Esophagus squamous epithelium (tissue), 5 donors: ENCODE data around the gene OGDH. TPM values are rescaled to one million over a fixed set of nuclear protein-coding genes. Genes with fewer than 3 reads are reported as not detected.
"Not testable (repeated sequence)": the region's sequence is repeated elsewhere in the genome, so short reads cannot be mapped to it uniquely, and the experiment has no call there.

Experiments
- DNase-seq: peaks from one replicate; lab custom pipeline; 2025; lab: John Stamatoyannopoulos, UW
- H3K27ac ChIP-seq, 4 donors: fragments of 200-600 bp; sonication (generic); one replicate each; pipeline ENCODE4 v1.5.1; 2016 to 2019; ENCODE audit warnings: mild to moderate bottlenecking in 1 of 4
- H3K27me3 ChIP-seq, 4 donors: fragments of 200-600 bp; sonication (generic); 1 replicate in 3 of 4; 2 replicates in 1 of 4; pipeline versions ENCODE4 v1.5.1 to v1.6.0; 2017 to 2021; ENCODE audit warnings: antibody characterized with exemption in 1 of 4
- H3K36me3 ChIP-seq, 3 donors: fragments of 200-600 bp; sonication (generic); one replicate each; pipeline ENCODE4 v1.5.1; 2016 to 2019
- H3K4me1 ChIP-seq, 3 donors: fragments of 200-600 bp; sonication (generic); one replicate each; pipeline ENCODE4 v1.5.1; 2017 to 2019
- H3K4me3 ChIP-seq, 4 donors: fragments of 200-600 bp; sonication (generic); 1 replicate in 3 of 4; 2 replicates in 1 of 4; pipeline ENCODE4 v1.5.1; 2016 to 2019; ENCODE audit warnings: mild to moderate bottlenecking in 2 of 4, moderate library complexity in 1 of 4
- H3K9me3 ChIP-seq, 3 donors: fragments of 200-600 bp; sonication (generic); one replicate each; pipeline ENCODE4 v1.5.1; 2016 to 2019
- POLR2A ChIP-seq, 4 donors: fragments of 450-650 bp; IDR thresholded peaks; one replicate each; pipeline ENCODE4 v1.6.1; 2017; ENCODE audit warnings: antibody characterized with exemption in 4 of 4, mild to moderate bottlenecking in 4 of 4, moderate library complexity in 3 of 4
- WGBS, 2 donors: methylation state at CpG; one replicate each; pipeline ENCODE4 v1.1.5; 2018; 5-methylcytosine and 5-hydroxymethylcytosine counted together
- intact Hi-C: fragments of 100-400 bp; cut with DNase I; formaldehyde crosslinking; loops from one replicate; pipeline ENCODE4 v1.15.0; 2022
- total RNA-seq, 4 donors: library from RNA; depleted of rRNA; stranded (reverse); fragments of >200 nt; gene quantifications; one replicate each; pipeline ENCODE4 v1.1.0, GENCODE V29; 2016
- TF ChIP-seq, protein P1 (sequence below), 6 experiments: fragments of 450-650 bp in 4 of 6; fragments of 200-600 bp in 2 of 6; sonication (generic) in 2 of 6; IDR thresholded peaks; one replicate each; pipeline ENCODE4 v1.5.1; 2016 to 2019; ENCODE audit warnings: antibody characterized with exemption in 6 of 6, mild to moderate bottlenecking in 4 of 6, moderate library complexity in 4 of 6
- donor health status: DM: yes; HTN: yes; CAD: no.

OGDH gene
- total RNA-seq, 4 donors from 2014 or later = 68.9 to 102 (median 89.5) TPM

GRCh38 chr7:44583146-44583865 is 23.1 kb upstream of the OGDH start:
- intact Hi-C loops = loop anchor here (10.0 kb wide), 1 partner anchor 341 kb away; no protein-coding TSS in a partner anchor
- WGBS, 2 donors = 88 to 91% methylated on average over 13 of the region's 13 CpGs
- no peak for DNase-seq

DNA sequence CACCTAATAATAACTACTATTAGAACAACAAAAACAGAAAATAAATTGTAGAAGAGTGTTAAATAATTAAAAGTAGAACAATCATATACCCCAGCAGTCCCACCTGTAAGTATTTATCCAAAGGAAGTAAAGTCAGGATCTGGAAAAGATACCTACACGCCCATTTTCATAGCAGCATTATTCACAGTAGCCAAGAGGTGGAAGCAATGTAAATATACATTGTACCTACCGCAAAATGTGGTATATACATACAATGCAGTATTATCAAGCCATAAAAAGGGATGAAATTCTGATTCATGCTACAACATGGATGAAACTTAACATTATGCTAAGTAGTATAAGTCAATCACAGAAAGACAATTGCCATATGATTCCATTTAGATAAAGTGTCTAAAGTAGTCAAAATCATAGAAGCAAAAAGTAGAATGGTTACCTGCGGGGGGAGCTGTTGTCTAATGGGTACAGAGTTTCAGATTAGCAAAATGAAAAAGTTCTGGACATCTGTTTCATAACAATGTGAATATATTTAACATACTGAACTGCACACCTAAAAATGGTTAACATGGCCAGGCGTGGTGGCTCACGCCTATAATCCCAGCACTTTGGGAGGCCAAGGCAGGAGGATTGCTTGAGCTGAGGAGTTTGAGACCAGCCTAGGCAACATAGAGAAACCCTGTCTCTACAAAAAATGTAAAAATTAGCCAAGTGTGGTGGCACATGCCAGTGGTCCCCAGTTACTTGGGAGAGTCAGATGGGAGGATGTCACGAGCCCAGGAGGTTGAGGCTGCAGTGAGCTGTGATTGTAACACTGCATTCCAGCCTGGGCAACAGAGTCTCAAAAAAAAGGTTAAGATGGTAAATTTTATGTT is 18.4 kb upstream of the OGDH start:
- Histone ChIP-seq H3K4me1 (peaks cover 0 to 6% (median 1%) of the 10 kb centered on the region in 3 donors), H3K36me3 (no peaks in the 10 kb centered on the region), H3K27me3 (no peaks in the 10 kb centered on the region), H3K27ac (no peak overlapping the region), H3K4me3 (no peak overlapping the region), H3K9me3 (no peaks in the 10 kb centered on the region)
- intact Hi-C loops = loop anchor here (5.0 to 10.0 kb wide), 2 partner anchors 259 to 337 kb away; partner anchors contain the start of gene H2AZ2
- 13 to 18% methylated on average over 6 of the region's 6 CpGs for WGBS, 2 donors
- DNase-seq = no peak
- no peak for TF ChIP-seq POLR2A (IDR thresholded peaks at IDR 0.05)
- TF ChIP-seq, protein P1, sequence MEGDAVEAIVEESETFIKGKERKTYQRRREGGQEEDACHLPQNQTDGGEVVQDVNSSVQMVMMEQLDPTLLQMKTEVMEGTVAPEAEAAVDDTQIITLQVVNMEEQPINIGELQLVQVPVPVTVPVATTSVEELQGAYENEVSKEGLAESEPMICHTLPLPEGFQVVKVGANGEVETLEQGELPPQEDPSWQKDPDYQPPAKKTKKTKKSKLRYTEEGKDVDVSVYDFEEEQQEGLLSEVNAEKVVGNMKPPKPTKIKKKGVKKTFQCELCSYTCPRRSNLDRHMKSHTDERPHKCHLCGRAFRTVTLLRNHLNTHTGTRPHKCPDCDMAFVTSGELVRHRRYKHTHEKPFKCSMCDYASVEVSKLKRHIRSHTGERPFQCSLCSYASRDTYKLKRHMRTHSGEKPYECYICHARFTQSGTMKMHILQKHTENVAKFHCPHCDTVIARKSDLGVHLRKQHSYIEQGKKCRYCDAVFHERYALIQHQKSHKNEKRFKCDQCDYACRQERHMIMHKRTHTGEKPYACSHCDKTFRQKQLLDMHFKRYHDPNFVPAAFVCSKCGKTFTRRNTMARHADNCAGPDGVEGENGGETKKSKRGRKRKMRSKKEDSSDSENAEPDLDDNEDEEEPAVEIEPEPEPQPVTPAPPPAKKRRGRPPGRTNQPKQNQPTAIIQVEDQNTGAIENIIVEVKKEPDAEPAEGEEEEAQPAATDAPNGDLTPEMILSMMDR (IDR thresholded peaks at IDR 0.05) = peak; percentile 44 to 75 (median 54)

More at GRCh38 chr7:44583146-44583865, 23.1 kb upstream of the OGDH start:
- TF ChIP-seq, protein P1 (IDR thresholded peaks at IDR 0.05) = no peak
- TF ChIP-seq POLR2A (IDR thresholded peaks at IDR 0.05) = no peak
- Histone ChIP-seq H3K27ac (peak overlapping the region; percentile 95 to 99 (median 98)), H3K9me3 (no peaks in the 10 kb centered on the region), H3K27me3 (no peaks in the 10 kb centered on the region), H3K4me1 (peaks cover 15 to 37% (median 22%) of the 10 kb centered on the region in 3 donors), H3K4me3 (peak overlapping the region; percentile 58 to 97 (median 78)), H3K36me3 (peaks cover 7 to 27% (median 17%) of the 10 kb centered on the region in 3 donors)

DNA sequence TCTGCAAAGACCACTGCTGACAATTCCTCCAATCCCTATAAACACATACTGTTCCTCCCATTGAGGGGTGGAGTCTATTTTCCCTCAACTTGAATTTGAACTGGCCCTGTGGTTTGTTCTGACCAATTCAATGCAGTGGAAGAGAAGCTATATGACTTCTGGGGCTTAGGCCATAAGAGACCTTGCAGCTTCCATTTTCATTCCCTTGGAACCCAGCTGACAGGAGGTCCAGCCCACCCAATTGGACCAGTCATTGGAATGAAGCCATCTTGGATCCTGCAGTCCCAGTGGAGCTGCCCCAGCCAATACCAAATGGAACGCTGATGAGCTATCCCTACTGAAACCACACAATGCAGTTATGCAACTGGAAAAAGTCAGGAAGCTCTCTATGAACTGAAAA is 15.5 kb upstream of the OGDH start:
- H3K36me3 ChIP-seq = no peaks in the 10 kb centered on the region
- H3K27ac ChIP-seq = no peak overlapping the region
- H3K9me3 ChIP-seq = no peaks in the 10 kb centered on the region
- intact Hi-C loops = loop anchor here (10.0 kb wide), 1 partner anchor 164 kb away; no protein-coding TSS in a partner anchor
- peaks cover 0 to 4% (median 0%) of the 10 kb centered on the region in 3 donors for H3K4me1 ChIP-seq
- no peaks in the 10 kb centered on the region for H3K27me3 ChIP-seq
- no peak for DNase-seq
- 69 to 84% methylated on average over 1 of the region's 1 CpG for WGBS, 2 donors
- TF ChIP-seq, protein P1 (IDR thresholded peaks at IDR 0.05) = no peak
- no peak for TF ChIP-seq POLR2A (IDR thresholded peaks at IDR 0.05)
- H3K4me3 ChIP-seq = no peak overlapping the region

GRCh38 chr7:44595934-44596635 is 10.3 kb upstream of the OGDH start:
- H3K27ac ChIP-seq = no peak overlapping the region
- TF ChIP-seq POLR2A (IDR thresholded peaks at IDR 0.05) = no peak
- TF ChIP-seq, protein P1 (IDR thresholded peaks at IDR 0.05) = no peak
- intact Hi-C loops = loop anchor here (10.0 kb wide), 1 partner anchor 159 kb away; no protein-coding TSS in a partner anchor

GRCh38 chr7:44597181-44597580 is 9.2 kb upstream of the OGDH start:
- not testable (repeated sequence) for H3K36me3 ChIP-seq, H3K9me3 ChIP-seq, H3K4me1 ChIP-seq, H3K27me3 ChIP-seq, DNase-seq, H3K4me3 ChIP-seq, H3K27ac ChIP-seq
- 87 to 91% methylated on average over 8 of the region's 8 CpGs for WGBS, 2 donors
- intact Hi-C loops = loop anchor here (10.0 kb wide), 1 partner anchor 158 kb away; no protein-coding TSS in a partner anchor

More at GRCh38 chr7:44595934-44596635, 10.3 kb upstream of the OGDH start:
- no peak for DNase-seq
- no peak overlapping the region for H3K4me3 ChIP-seq
- WGBS, 2 donors = 73 to 81% methylated on average over 5 of the region's 5 CpGs
- H3K36me3 ChIP-seq = no peaks in the 10 kb centered on the region
- no peaks in the 10 kb centered on the region for H3K27me3 ChIP-seq
- no peaks in the 10 kb centered on the region for H3K9me3 ChIP-seq
- H3K4me1 ChIP-seq = no peaks in the 10 kb centered on the region
